GM10248 (cell line): Measurements from ENCODE around the gene CXorf65.

Experiments used
- CTCF ChIA-PET: fragments of 300-600 bp; sonication (Branson Sonifier 250); formaldehyde crosslinking; extraction: SDS; loops from one replicate; lab custom pipeline; 2021; ENCODE audit warnings: antibody characterized with exemption; lab: Yijun Ruan, JAX
- POLR2A ChIA-PET: fragments of 350-650 bp; sonication (Branson Sonifier 250); formaldehyde crosslinking; extraction: SDS; loops from one replicate; lab custom pipeline; 2020; ENCODE audit warnings: antibody characterized with exemption; lab: Yijun Ruan, JAX
- DNase-seq: peaks from one replicate; pipeline ENCODE4 v3.0.0; 2012; ENCODE audit errors: extremely low spot score
- TF ChIP-seq, protein P1 (sequence below): IDR thresholded peaks from 2 replicates; pipeline ENCODE4 v1.5.1; 2012; ENCODE audit warnings: mild to moderate bottlenecking, low read depth; ENCODE audit errors: extremely low read depth, missing control alignments, control extremely low read depth

Gene CXorf65

DNA sequence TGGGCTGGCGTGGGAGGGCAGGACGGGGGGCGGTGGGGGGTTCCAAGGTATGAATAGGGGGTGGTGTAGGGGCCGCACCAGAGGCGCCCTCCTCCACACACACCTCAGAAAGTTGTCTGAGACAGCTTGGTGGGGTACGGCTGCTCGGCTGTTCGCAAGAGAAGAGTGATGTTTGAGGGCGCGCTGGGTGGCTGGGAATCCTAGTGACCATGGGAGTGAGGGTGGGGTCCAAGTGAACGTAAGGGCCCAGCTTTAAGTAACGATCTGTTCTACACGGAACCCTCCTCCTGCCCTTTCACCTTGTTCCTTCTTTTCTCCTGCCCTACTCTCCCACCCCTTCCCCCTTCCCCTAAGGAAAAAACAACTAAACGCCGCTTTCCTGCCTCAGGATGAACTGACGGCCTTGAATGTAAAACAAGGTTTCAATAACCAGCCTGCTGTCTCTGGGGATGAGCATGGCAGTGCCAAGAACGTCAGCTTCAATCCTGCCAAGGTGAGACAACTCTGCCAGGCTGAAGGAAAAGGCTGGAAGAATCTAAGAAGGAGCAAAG is 12.5 kb upstream of the CXorf65 start:
- ChIA-PET POLR2A (interaction anchor here (0.6 to 1.5 kb wide), 6 partner anchors 8 to 504 kb away, joined by 3 to 8 read pairs (median 4); no protein-coding TSS in a partner anchor), CTCF (interaction anchor here (1.1 to 3.2 kb wide), 6 partner anchors 9 to 148 kb away, joined by 3 to 23 read pairs (median 8); no protein-coding TSS in a partner anchor)
- no peak for DNase-seq
- TF ChIP-seq, protein P1, sequence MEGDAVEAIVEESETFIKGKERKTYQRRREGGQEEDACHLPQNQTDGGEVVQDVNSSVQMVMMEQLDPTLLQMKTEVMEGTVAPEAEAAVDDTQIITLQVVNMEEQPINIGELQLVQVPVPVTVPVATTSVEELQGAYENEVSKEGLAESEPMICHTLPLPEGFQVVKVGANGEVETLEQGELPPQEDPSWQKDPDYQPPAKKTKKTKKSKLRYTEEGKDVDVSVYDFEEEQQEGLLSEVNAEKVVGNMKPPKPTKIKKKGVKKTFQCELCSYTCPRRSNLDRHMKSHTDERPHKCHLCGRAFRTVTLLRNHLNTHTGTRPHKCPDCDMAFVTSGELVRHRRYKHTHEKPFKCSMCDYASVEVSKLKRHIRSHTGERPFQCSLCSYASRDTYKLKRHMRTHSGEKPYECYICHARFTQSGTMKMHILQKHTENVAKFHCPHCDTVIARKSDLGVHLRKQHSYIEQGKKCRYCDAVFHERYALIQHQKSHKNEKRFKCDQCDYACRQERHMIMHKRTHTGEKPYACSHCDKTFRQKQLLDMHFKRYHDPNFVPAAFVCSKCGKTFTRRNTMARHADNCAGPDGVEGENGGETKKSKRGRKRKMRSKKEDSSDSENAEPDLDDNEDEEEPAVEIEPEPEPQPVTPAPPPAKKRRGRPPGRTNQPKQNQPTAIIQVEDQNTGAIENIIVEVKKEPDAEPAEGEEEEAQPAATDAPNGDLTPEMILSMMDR, result no peak

- DNase-seq, result peak; percentile 86
- CTCF ChIA-PET, result interaction anchor here (0.6 to 3.2 kb wide), 9 partner anchors 8 to 147 kb away, joined by 3 to 23 read pairs (median 7); no protein-coding TSS in a partner anchor
- TF ChIP-seq, protein P1, result no peak
- POLR2A ChIA-PET, result interaction anchor here (0.6 to 1.5 kb wide), 8 partner anchors 8 to 504 kb away, joined by 3 to 8 read pairs (median 4); no protein-coding TSS in a partner anchor
Observed at GRCh38 chrX:71118032-71118984, 11.8 kb upstream of the CXorf65 start, which contains the start of gene MED12. MED12 (plus strand) TSS chrX:71118596; CDS start chrX:71118755, 159 bp downstream.

GRCh38 chrX:71117358-71117757 is 10.8 kb upstream of the CXorf65 start:
- ChIA-PET POLR2A (interaction anchor here (1.5 kb wide), 1 partner anchor 13 kb away, joined by 5 read pairs; no protein-coding TSS in a partner anchor), CTCF (interaction anchor here (1.4 to 3.2 kb wide), 4 partner anchors 12 to 20 kb away, joined by 7 to 23 read pairs (median 8); no protein-coding TSS in a partner anchor)
- TF ChIP-seq, protein P1, result no peak
- DNase-seq, result no peak

GRCh38 chrX:71111921-71112431 is 5.4 kb upstream of the CXorf65 start:
- TF ChIP-seq, protein P1, result no peak
- no peak for DNase-seq
- ChIA-PET POLR2A (interaction anchor here (0.6 to 1.7 kb wide), 3 partner anchors 10 to 84 kb away, joined by 5 to 12 read pairs (median 7); no protein-coding TSS in a partner anchor), CTCF (interaction anchor here (1.3 to 2.8 kb wide), 3 partner anchors 12 to 26 kb away, joined by 3 to 16 read pairs (median 12); no protein-coding TSS in a partner anchor)

GRCh38 chrX:71111141-71111843 is 4.8 kb upstream of the CXorf65 start, which contains the start of gene IL2RG:
IL2RG (minus strand) TSS chrX:71111577; CDS start chrX:71111539, 38 bp downstream.
- ChIA-PET POLR2A (interaction anchor here (1.5 to 1.7 kb wide), 2 partner anchors 9 to 11 kb away, joined by 7 to 12 read pairs; no protein-coding TSS in a partner anchor), CTCF (interaction anchor here (2.3 to 2.8 kb wide), 2 partner anchors 11 to 18 kb away, joined by 12 to 16 read pairs; no protein-coding TSS in a partner anchor)
- DNase-seq, result peak; percentile 75
- TF ChIP-seq, protein P1, result no peak
